ENCODE data around the gene KCNK17.

GRCh38 chr6:39287601-39288000 lies 26.6 kb downstream of the KCNK17 start:
- TF ChIP-seq CTCF (IDR thresholded peaks at IDR 0.05) = no peak
- no peak for TF ChIP-seq POLR2A (IDR thresholded peaks at IDR 0.05)
